NCI-H187 treated with DMSO at 0.1 percent for 48 hours (cell line): ENCODE results near the gene AMER2.

Experiments
- DNase-seq: peaks from one replicate; lab custom pipeline; 2025; lab: John Stamatoyannopoulos, UW

Gene AMER2

DNA sequence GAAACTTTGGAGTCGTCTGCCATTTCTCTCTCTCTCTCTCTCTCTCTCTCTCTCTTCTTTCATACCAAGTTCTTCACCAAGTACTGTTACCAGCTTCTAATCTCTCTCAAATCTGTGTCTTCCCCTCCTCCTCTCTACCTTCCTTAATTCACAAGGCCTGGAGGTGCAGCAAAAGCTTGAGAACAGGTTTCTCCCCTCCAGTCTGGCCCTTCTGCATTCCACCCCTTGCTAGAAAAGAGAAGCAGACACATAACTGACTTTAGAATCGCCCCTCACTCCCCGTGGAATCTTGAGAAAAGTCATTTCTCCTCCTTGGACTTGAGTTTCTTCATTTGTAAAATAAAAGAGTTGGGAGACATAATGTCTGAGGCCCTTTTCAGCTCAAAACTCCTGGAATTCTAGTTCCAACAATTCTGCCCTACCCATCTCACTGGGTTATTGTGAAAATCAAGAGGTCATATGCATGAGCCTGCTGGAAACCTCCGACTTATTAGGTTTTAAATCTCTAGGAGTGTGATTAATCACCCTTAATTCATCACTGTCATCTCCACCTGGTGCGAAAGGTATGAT is 20.4 kb downstream of the AMER2 start:
- no peak for DNase-seq

GRCh38 chr13:25149711-25150110 is 22.4 kb downstream of the AMER2 start:
- DNase-seq, result no peak

DNA sequence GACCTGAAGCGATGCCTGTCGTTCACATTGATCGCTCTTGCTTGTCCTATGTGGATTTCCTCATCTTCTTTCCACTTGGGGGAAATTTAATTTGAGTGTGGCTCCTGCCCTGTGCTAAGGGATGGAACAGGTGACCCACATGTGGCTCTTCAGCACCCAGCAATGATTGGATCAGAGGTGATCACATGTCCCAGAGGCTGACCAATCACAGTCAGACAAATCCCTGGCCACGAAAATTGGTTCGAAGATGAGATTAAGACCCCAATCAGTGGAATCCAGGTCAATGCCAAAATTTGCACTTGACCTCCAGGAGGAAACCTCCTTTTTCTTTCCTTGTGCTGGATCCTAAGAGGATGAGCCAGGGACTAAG is 23.7 kb downstream of the AMER2 start:
- no peak for DNase-seq

DNA sequence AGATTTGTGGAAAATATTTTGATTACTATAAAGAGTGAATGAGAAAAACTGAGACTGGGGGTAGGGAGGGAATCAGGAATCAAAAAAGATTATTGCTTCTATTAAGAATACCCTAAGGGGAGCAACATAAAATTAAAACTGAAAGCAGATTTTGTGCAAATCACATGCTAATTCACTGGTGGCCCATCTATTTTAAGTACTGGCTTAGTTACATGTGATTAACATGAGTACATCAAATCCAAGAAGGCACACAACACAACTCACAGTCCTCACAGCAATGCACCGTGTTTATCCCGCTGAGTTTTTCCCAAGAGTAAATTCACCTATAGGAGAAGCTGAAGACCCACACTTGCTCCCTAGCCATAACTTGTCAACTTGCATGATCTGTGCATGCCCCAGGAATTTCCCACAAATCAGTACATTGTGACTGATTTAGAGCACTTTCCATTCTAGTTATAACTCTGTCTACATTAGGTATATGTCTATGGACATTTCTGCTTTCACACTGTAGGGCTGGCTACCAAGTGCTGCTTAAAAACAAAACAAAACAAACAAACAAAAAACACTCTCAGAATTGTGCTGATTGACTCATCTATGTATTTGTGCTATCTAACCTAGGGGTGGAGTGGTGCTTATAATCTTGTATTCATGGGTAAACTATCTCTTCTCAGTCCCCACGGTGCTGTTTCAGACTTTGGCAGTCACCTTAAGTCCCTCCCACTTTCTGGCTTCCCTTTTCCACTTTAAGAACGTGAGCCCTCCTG is 24.3 kb downstream of the AMER2 start:
- DNase-seq, result no peak

- DNase-seq, result no peak
These were observed 28.4 kb downstream of the AMER2 start for GRCh38 chr13:25143706-25144105.

- DNase-seq, result no peak
These were observed 31.0 kb downstream of the AMER2 start for GRCh38 chr13:25141042-25141441.

DNA sequence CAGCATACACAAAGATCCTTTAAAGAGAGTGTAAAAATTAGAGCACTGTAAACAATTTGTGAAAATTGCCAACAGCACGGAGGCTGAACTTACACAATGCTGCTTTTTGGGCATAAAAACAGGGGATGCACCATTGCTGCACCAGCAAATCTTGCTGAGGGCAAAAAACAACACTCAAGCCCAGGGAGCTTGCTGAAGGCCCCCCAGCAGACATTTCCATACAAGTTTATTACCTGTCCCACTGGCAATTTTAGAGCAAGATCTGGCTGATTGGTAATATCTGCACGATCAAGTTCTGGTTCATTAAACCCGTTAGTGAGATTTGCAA is 34.3 kb downstream of the AMER2 start:
- no peak for DNase-seq

DNA sequence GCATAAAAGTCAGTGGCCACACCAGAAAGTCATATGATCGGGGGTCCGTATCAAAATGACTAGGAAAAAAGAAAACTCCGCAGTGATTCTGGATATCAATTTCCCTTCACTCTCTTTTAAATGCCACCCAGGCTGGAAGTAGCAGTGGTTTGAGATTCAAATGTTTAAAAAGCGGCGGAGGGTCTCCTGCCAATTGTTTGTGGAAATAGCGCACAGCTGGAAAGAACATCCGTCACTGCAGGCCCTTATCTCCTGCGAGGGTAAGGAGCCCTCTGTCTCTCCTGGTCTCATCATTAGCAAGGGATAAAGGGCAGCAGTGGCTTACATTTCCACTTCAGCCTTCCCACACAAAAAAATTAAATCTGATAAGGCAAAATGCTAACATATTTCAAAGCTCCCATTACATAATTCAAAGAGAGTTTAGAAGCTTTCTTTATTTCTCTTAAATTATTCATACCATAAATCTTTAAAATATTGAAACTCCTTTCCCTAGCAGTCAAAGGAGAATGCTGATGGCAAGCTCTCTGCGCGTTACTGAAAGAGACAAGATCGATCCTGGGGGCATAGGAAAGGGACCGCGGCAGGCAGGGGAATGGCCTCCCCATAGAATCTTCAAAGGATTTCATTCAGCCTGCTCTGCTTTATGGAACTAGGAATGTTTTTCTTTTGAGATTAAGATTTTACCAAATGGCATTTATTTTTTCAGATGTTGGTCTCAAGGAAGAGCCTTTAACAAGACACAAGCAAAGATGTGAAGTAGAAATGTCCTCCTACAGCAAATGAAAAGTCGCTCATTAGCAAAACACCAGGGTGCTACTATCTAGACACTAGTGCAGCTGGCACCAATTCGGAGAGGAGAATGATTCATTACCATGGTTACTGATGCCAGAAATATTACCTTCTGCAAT is 35.0 kb downstream of the AMER2 start:
- no peak for DNase-seq

- DNase-seq, result no peak
These were observed 36.2 kb downstream of the AMER2 start for GRCh38 chr13:25135896-25136295.

DNA sequence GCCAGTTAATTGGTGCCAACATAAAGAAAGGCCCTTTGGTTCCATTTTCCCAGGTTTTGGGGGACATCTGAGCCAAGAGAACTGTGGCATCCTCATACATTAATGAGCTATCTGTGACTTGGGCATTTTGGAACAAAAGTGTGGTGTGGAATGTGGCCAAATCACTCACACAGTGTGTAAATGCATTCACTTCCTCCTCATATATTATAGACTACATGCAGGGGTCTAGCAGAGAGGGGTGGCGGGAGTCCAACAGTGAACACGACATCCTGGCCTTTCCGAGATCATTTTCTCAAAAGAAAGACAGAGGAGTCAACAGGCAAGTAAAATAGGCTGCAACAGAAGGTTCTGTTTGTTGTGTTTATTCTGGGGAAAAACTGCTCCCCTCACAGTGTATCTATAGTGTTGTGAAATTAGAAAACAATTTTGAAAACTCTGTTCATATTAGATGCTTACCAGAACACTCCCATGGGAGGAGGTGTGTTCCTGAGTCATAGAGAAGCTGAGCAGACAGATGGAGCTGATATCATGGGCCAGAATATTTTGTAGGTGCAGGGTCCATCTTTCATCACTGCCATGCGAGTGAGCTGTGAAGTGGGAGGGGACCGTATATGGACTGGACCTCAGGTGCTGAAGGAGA is 39.2 kb downstream of the AMER2 start:
- DNase-seq, result no peak

DNA sequence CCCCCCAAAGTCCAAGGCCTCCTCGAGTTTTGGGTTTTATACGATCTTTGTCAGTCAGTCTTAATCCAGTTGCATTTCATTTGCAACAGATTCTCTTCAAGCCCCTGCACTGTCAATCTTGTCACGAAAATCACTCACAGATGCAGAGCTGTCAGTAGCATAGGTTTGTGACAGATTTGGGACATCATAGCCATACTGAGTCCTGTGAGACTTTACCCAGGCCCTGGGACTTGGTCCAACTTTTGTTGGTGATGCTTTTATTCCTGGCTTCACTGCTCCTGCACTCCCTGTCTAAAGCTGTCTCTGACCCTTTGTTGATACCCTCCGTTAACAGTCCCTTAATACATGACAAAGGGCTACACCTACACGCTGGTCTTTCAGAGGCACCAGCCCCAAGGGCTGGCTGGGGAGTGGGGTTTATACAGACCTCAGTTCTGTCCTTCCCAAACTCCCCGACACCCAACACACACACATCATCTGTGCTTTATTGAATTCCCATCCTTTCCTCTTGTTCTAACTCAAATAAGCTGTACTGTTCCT is 40.1 kb downstream of the AMER2 start:
- no peak for DNase-seq

GRCh38 chr13:25130944-25131343 is 41.1 kb downstream of the AMER2 start:
- DNase-seq, result no peak

GRCh38 chr13:25118378-25118905 is 53.6 kb downstream of the AMER2 start:
- no peak for DNase-seq

DNA sequence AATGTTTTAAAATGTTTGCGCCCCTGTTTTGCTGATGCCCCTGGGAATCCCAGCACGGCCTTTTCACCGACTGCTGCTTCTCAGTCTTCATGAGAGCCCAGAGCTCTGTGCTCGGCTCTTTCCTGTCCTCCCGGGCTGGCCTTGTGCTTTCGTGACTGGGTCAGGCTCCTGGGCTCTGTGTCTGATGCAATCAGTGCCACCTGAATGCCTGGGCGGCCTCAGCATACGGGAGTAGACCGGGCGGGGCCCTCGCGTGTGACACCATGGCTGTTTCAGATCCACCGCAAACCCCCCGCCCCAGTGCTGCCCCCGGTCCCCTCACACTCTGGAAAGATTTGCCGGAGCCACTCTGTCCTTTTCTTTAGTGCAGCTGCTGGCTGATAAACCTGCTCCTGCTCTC is 54.8 kb downstream of the AMER2 start:
- DNase-seq, result no peak

DNA sequence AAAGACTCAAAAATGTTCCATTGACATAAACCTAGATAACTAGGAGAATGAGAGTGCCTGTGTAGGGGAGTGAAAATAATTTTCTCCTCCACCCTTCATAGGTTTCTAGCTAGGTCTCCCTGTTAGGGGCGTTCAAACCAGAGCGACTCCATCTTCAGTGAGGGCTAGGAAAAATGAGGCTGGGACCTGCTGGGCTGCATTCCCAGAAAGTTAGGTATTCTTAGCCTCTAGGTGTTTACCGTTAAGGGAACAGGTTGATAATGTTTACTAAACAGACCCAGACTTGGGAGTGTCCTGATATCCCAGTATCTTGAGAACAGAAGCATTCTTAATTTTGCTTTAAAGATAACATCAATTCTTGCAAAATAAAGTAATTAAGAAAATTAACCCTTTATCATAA is 56.0 kb downstream of the AMER2 start:
- DNase-seq, result no peak

- DNase-seq, result no peak
These were observed 57.9 kb downstream of the AMER2 start for GRCh38 chr13:25114220-25114619.

- DNase-seq, result no peak
These were observed 59.3 kb downstream of the AMER2 start for GRCh38 chr13:25112695-25113255.
